HepG2 (cell line): ENCODE measurements around the gene PKN2. TPM values are rescaled to one million over a fixed set of nuclear protein-coding genes. Genes with fewer than 3 reads are reported as not detected.

Experiments
- ATAC-seq: fragments of 200-7000 bp; cut with Tn5 transposase; 3 replicates; pipeline ENCODE4 v1.9.1; 2020; ENCODE audit warnings: mild to moderate bottlenecking, moderate library complexity
- BruUV-seq: library from RNA; stranded (reverse); fragments of 400-500 nt; replicated peaks from 2 replicates; lab custom pipeline; 2021; lab: Mats Ljungman, UMichigan
- CTCF ChIA-PET: fragments of 300-600 bp; formaldehyde crosslinking; extraction: SDS; loops from one replicate; lab custom pipeline; 2021; ENCODE audit warnings: low total read pairs, inconsistent platforms, low intra/inter-chr PET ratio; lab: Yijun Ruan, JAX
- POLR2A ChIA-PET: fragments of 350-600 bp; sonication (Branson Sonifier 250); formaldehyde crosslinking; loops from one replicate; lab custom pipeline; 2020; ENCODE audit warnings: antibody characterized with exemption, inconsistent platforms; lab: Yijun Ruan, JAX
- DNase-seq: peaks from one replicate; pipeline ENCODE4 v3.0.0-alpha.2; 2015; ENCODE audit warnings: low spot score
- FAIRE-seq: peaks from 3 replicates; lab custom pipeline; 2011; peaks lifted over from hg19 to GRCh38; lab: Jason Lieb, UNC
- H2AFZ ChIP-seq: one replicate; pipeline ENCODE4 v1.6.1; 2011; ENCODE audit warnings: low read length, inconsistent platforms
- H3K27ac ChIP-seq: fragments of 300-600 bp; 3 replicates; pipeline ENCODE4 v1.8.0; 2011; ENCODE audit warnings: mixed run types, mild to moderate bottlenecking, mixed read lengths, low read length, inconsistent platforms; ENCODE audit not compliant: insufficient read depth; ENCODE audit errors: extremely low read length
- H3K27me3 ChIP-seq, 2 experiments: fragments of 200-600 bp in 1 of 2; 2 replicates in 1 of 2; 3 replicates in 1 of 2; pipeline versions ENCODE4 v1.6.0 to v1.8.0; 2011; ENCODE audit warnings: low read length in 2 of 2, mild to moderate bottlenecking in 2 of 2, moderate library complexity in 2 of 2, inconsistent platforms in 1 of 2; ENCODE audit not compliant: insufficient read depth in 2 of 2, control insufficient read depth in 1 of 2
- H3K36me3 ChIP-seq, 2 experiments: fragments of 200-600 bp in 1 of 2; replicated peaks in 1 of 2; 2 replicates in 1 of 2; 3 replicates in 1 of 2; pipeline versions ENCODE4 v1.5.1 to v1.8.0; 2011; ENCODE audit warnings: low read length in 2 of 2, inconsistent platforms in 1 of 2; ENCODE audit not compliant: insufficient read depth in 2 of 2, control insufficient read depth in 1 of 2
- H3K4me1 ChIP-seq: 2 replicates; pipeline ENCODE4 v1.5.1; 2012; ENCODE audit warnings: low read length, inconsistent platforms; ENCODE audit not compliant: insufficient read depth
- H3K4me2 ChIP-seq: 2 replicates; pipeline ENCODE4 v1.6.0; 2011; ENCODE audit warnings: low read depth, low read length, inconsistent platforms
- H3K4me3 ChIP-seq, 3 experiments: fragments of 200-600 bp in 1 of 3; sonication (generic), shearing (Covaris generic) in 1 of 3; replicated peaks in 1 of 3; 2 replicates each; pipeline ENCODE4 v1.5.1; 2011 to 2016; ENCODE audit warnings: low read length in 3 of 3, inconsistent platforms in 2 of 3, low read depth in 2 of 3, mild to moderate bottlenecking in 2 of 3, control low read depth in 1 of 3, mixed read lengths in 1 of 3; ENCODE audit not compliant: insufficient read depth in 1 of 3
- H3K79me2 ChIP-seq: one replicate; pipeline ENCODE4 v1.6.1; 2011; ENCODE audit warnings: low read length, inconsistent platforms; ENCODE audit not compliant: insufficient read depth
- H3K9ac ChIP-seq: 2 replicates; pipeline ENCODE4 v1.6.0; 2011; ENCODE audit warnings: mild to moderate bottlenecking, low read depth, low read length, inconsistent platforms; ENCODE audit not compliant: insufficient read depth
- H3K9me3 ChIP-seq: 2 replicates; pipeline ENCODE4 v1.5.1; 2012; ENCODE audit warnings: mild to moderate bottlenecking, low read length
- H4K20me1 ChIP-seq: 2 replicates; pipeline ENCODE4 v1.6.0; 2011; ENCODE audit warnings: inconsistent platforms, mild to moderate bottlenecking, low read length, moderate library complexity; ENCODE audit not compliant: insufficient read depth
- NR2F6 ChIP-seq, 2 experiments: IDR thresholded peaks; 2 replicates each; pipeline ENCODE4 v1.6.1; 2016; ENCODE audit warnings: antibody characterized with exemption in 1 of 2, mild to moderate bottlenecking in 1 of 2
- SMARCC2 ChIP-seq: fragments of 450-650 bp; IDR thresholded peaks from 2 replicates; pipeline ENCODE4 v1.6.1; 2017; ENCODE audit warnings: antibody characterized with exemption, mild to moderate bottlenecking
- SRF ChIP-seq: IDR thresholded peaks from 2 replicates; pipeline ENCODE4 v1.6.1; 2011; ENCODE audit warnings: mild to moderate bottlenecking, low read depth, low read length, moderate library complexity
- ZNF274 ChIP-seq: sonication (generic); formaldehyde crosslinking; IDR thresholded peaks from 2 replicates; pipeline ENCODE4 v1.5.1; 2020; ENCODE audit warnings: mild to moderate bottlenecking, missing genetic modification reagents
- WGBS: methylation state at CpG from one replicate; pipeline ENCODE4 v1.1.6; 2017; ENCODE audit warnings: low lambda C conversion rate; 5-methylcytosine and 5-hydroxymethylcytosine counted together
- in situ Hi-C: cut with HindIII; loops from 2 replicates; pipeline ENCODE4 v1.10.0; 2017; ENCODE audit warnings: low pct_unique_long_range_greater_than_20kb; ENCODE audit not compliant: extremely low pct_ligation_motif_present
- intact Hi-C: fragments of 100-400 bp; cut with micrococcal nuclease; formaldehyde crosslinking; loops from one replicate; pipeline ENCODE4 v1.10.0; 2022; ENCODE audit not compliant: unreplicated experiment
- polyA plus RNA-seq, 8 experiments: library from polyadenylated mRNA; depleted of rRNA in 3 of 8; stranded (reverse) in 7 of 8; unstranded in 1 of 8; fragments of >200 nt; fragmentation: Illumina TruSeq in 4 of 8; extraction: Trizol in 4 of 8; gene quantifications; 2 replicates each; pipeline versions ENCODE4 v1.2.1 to v1.2.3, GENCODE V29; 2011 to 2016; ENCODE audit warnings: low read depth in 4 of 8, missing spikeins in 1 of 8, mixed read lengths in 1 of 8; ENCODE audit not compliant: insufficient read depth in 1 of 8
- total RNA-seq, 5 experiments: library from RNA; depleted of rRNA; stranded (reverse); fragments of >200 nt; fragmentation: Illumina TruSeq; extraction: Trizol; gene quantifications; 2 replicates each; pipeline ENCODE4 v1.2.3, GENCODE V29; 2016; ENCODE audit warnings: low read depth in 1 of 5
- TF ChIP-seq, protein P1 (sequence below): sonication (generic); formaldehyde crosslinking; IDR thresholded peaks from 2 replicates; pipeline ENCODE4 v1.4.0; 2020; ENCODE audit warnings: missing genetic modification reagents
- TF ChIP-seq, protein P2 (sequence below): sonication (generic); formaldehyde crosslinking; IDR thresholded peaks from 2 replicates; pipeline ENCODE4 v1.5.1; 2020; ENCODE audit warnings: mild to moderate bottlenecking, moderate library complexity, missing genetic modification reagents
- TF ChIP-seq, protein P3 (sequence below): sonication (generic); formaldehyde crosslinking; IDR thresholded peaks from 2 replicates; pipeline ENCODE4 v1.8.0; 2022; ENCODE audit warnings: mild to moderate bottlenecking, missing genetic modification reagents, borderline replicate concordance
- TF ChIP-seq, protein P4 (sequence below): sonication (generic); formaldehyde crosslinking; IDR thresholded peaks from 2 replicates; pipeline ENCODE4 v1.5.0; 2020; ENCODE audit warnings: mild to moderate bottlenecking, missing genetic modification reagents, borderline replicate concordance

The PKN2 gene
- total and polyA plus RNA-seq, 2 of the 13 experiments (the other 11 are each of a cell fraction or from before 2014, with no cell fraction given), result 17.0 to 29.4 TPM

DNA sequence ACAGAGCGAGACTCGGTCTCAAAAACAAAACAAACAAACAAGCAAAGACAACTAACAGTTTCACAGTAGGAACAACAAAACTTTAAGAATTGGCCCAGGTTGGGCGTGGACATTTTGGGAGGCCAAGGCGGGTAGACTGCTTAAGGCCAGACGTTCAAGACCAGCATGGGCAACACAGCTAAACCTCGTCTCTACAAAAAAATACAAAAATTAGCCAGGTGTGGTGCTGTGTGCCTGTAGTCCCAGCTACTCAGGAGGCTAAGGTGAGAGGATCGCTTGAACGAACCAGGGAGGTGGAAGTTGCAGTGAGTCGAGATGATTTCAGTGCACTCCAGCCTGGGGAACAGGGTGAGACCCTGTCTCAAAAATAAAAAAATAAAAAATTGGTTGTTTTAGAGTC, 193.8 kb downstream of the PKN2 start:
- FAIRE-seq (no peak), DNase-seq (no peak), ATAC-seq (peak; percentile 35; the same call in 1 of the 3 replicates)
- Histone ChIP-seq H3K27me3 (no peaks in the 10 kb centered on the region), H3K36me3 (peaks cover 3 to 27% of the 10 kb centered on the region in 2 experiments), H3K4me2 (no peak overlapping the region), H3K79me2 (peaks cover 27% of the 10 kb centered on the region), H4K20me1 (no peaks in the 10 kb centered on the region; the same call in 1 of the 2 replicates), H3K4me3 (no peak overlapping the region), H3K9me3 (no peaks in the 10 kb centered on the region), H3K4me1 (peaks cover 4% of the 10 kb centered on the region; the same call in 1 of the 2 replicates), H2AFZ (no peak overlapping the region), H3K27ac (no peak overlapping the region), H3K9ac (no peak overlapping the region)
- ChIA-PET POLR2A (interaction anchor here (1.6 kb wide), 1 partner anchor 14 kb away, joined by 6 read pairs; no protein-coding TSS in a partner anchor), CTCF (interaction anchor here (1.2 kb wide), 1 partner anchor 270 kb away, joined by 3 read pairs; no protein-coding TSS in a partner anchor)
- no TSS peak for BruUV-seq
- in situ Hi-C loops (loop anchor here (10.0 kb wide), 1 partner anchor 223 kb away; no protein-coding TSS in a partner anchor), intact Hi-C loops (loop anchor here (1.0 to 5.0 kb wide), 3 partner anchors 78 to 221 kb away; no protein-coding TSS in a partner anchor)
- TF ChIP-seq, protein P1, sequence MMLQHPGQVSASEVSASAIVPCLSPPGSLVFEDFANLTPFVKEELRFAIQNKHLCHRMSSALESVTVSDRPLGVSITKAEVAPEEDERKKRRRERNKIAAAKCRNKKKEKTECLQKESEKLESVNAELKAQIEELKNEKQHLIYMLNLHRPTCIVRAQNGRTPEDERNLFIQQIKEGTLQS (CRISPR knock-in tag), result no peak
- no peak for TF ChIP-seq ZNF274
- WGBS, result 90% methylated on average over 9 of the region's 9 CpGs

DNA sequence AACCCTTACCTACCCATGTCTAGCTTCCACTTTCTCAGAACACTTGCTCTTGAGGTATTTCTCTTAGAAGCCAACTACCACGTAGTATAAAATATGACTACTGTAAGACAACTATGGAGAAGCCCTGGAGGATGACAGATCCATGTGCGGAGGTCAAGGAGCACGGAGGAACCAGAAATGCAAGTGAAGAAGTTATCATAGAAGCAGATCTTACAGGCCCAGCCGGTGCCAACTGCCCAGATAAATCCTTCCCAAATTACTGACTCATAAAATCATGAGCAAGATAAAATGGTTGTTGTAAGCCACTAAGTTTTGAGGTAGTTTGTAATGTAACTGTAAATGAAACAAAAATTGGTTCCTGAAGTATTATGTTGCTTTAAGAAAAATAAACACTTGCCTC, 194.7 kb downstream of the PKN2 start:
- POLR2A ChIA-PET, result interaction anchor here (1.6 kb wide), 1 partner anchor 13 kb away, joined by 6 read pairs; no protein-coding TSS in a partner anchor
- CTCF ChIA-PET, result no interaction called here
- Histone ChIP-seq H3K79me2 (peaks cover 24% of the 10 kb centered on the region), H2AFZ (no peak overlapping the region), H3K27me3 (no peaks in the 10 kb centered on the region), H4K20me1 (no peaks in the 10 kb centered on the region; the same call in 1 of the 2 replicates), H3K9ac (no peak overlapping the region), H3K4me1 (peaks cover 11% of the 10 kb centered on the region; the same call in 1 of the 2 replicates), H3K36me3 (peaks cover 3 to 35% of the 10 kb centered on the region in 2 experiments), H3K9me3 (no peaks in the 10 kb centered on the region), H3K4me2 (no peak overlapping the region), H3K27ac (no peak overlapping the region), H3K4me3 (no peak overlapping the region)
- intact Hi-C loops (loop anchor here (5.0 kb wide), 1 partner anchor 221 kb away; no protein-coding TSS in a partner anchor), in situ Hi-C loops (loop anchor here (10.0 kb wide), 1 partner anchor 224 kb away; no protein-coding TSS in a partner anchor)
- DNase-seq, result no peak
- no TSS peak for BruUV-seq
- ATAC-seq, result no peak
- WGBS, result 98% methylated on average over 4 of the region's 4 CpGs
- no peak for FAIRE-seq
- TF ChIP-seq SMARCC2 (no peak), SRF (no peak), NR2F6 (IDR thresholded peaks at IDR 0.05) (no peak), NR2F6 (CRISPR knock-in tag; IDR thresholded peaks at IDR 0.05) (no peak)
- TF ChIP-seq, protein P2, sequence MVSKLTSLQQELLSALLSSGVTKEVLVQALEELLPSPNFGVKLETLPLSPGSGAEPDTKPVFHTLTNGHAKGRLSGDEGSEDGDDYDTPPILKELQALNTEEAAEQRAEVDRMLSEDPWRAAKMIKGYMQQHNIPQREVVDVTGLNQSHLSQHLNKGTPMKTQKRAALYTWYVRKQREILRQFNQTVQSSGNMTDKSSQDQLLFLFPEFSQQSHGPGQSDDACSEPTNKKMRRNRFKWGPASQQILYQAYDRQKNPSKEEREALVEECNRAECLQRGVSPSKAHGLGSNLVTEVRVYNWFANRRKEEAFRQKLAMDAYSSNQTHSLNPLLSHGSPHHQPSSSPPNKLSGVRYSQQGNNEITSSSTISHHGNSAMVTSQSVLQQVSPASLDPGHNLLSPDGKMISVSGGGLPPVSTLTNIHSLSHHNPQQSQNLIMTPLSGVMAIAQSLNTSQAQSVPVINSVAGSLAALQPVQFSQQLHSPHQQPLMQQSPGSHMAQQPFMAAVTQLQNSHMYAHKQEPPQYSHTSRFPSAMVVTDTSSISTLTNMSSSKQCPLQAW (CRISPR knock-in tag), result no peak
- TF ChIP-seq, protein P3, sequence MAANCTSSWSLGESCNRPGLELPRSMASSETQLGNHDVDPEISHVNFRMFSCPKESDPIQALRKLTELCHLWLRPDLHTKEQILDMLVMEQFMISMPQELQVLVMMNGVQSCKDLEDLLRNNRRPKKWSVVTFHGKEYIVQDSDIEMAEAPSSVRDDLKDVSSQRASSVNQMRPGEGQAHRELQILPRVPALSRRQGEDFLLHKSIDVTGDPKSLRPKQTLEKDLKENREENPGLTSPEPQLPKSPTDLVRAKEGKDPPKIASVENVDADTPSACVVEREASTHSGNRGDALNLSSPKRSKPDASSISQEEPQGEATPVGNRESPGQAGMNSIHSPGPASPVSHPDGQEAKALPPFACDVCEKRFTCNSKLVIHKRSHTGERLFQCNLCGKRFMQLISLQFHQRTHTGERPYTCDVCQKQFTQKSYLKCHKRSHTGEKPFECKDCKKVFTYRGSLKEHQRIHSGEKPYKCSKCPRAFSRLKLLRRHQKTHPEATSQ (CRISPR knock-in tag), result no peak
- TF ChIP-seq, protein P4, sequence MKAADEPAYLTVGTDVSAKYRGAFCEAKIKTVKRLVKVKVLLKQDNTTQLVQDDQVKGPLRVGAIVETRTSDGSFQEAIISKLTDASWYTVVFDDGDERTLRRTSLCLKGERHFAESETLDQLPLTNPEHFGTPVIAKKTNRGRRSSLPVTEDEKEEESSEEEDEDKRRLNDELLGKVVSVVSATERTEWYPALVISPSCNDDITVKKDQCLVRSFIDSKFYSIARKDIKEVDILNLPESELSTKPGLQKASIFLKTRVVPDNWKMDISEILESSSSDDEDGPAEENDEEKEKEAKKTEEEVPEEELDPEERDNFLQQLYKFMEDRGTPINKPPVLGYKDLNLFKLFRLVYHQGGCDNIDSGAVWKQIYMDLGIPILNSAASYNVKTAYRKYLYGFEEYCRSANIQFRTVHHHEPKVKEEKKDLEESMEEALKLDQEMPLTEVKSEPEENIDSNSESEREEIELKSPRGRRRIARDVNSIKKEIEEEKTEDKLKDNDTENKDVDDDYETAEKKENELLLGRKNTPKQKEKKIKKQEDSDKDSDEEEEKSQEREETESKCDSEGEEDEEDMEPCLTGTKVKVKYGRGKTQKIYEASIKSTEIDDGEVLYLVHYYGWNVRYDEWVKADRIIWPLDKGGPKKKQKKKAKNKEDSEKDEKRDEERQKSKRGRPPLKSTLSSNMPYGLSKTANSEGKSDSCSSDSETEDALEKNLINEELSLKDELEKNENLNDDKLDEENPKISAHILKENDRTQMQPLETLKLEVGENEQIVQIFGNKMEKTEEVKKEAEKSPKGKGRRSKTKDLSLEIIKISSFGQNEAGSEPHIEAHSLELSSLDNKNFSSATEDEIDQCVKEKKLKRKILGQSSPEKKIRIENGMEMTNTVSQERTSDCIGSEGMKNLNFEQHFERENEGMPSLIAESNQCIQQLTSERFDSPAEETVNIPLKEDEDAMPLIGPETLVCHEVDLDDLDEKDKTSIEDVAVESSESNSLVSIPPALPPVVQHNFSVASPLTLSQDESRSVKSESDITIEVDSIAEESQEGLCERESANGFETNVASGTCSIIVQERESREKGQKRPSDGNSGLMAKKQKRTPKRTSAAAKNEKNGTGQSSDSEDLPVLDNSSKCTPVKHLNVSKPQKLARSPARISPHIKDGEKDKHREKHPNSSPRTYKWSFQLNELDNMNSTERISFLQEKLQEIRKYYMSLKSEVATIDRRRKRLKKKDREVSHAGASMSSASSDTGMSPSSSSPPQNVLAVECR (CRISPR knock-in tag), result no peak
